WTC11 (cell line): ENCODE data around the gene AFM.

Source experiments
- CTCF ChIP-seq: fragments of 200-600 bp; IDR thresholded peaks from 2 replicates; pipeline ENCODE4 v1.8.0; 2022; ENCODE audit warnings: antibody characterized with exemption
- FOXP4 ChIP-seq: sonication (generic); formaldehyde crosslinking; IDR thresholded peaks from 2 replicates; pipeline ENCODE4 v1.8.0; 2022; ENCODE audit warnings: mild to moderate bottlenecking, missing genetic modification reagents
- MAX ChIP-seq: sonication (generic); formaldehyde crosslinking; IDR thresholded peaks from 2 replicates; pipeline ENCODE4 v1.8.0; 2022; ENCODE audit warnings: mild to moderate bottlenecking, missing genetic modification reagents
- MLX ChIP-seq: sonication (generic); formaldehyde crosslinking; IDR thresholded peaks from 2 replicates; pipeline ENCODE4 v1.8.1; 2023; ENCODE audit warnings: mild to moderate bottlenecking, missing genetic modification reagents, moderate library complexity
- USF2 ChIP-seq: sonication (generic); formaldehyde crosslinking; IDR thresholded peaks from 2 replicates; pipeline ENCODE4 v1.8.1; 2023; ENCODE audit warnings: mild to moderate bottlenecking, missing genetic modification reagents, moderate library complexity
- ZNF121 ChIP-seq: sonication (generic); formaldehyde crosslinking; IDR thresholded peaks from 2 replicates; pipeline ENCODE4 v1.8.0; 2023; ENCODE audit warnings: missing genetic modification reagents
- ZNF138 ChIP-seq: sonication (generic); formaldehyde crosslinking; conservative IDR thresholded peaks from 2 replicates; pipeline ENCODE4 v1.8.1; 2022; ENCODE audit warnings: mild to moderate bottlenecking, moderate library complexity, missing genetic modification reagents
- ZNF263 ChIP-seq: sonication (generic); formaldehyde crosslinking; IDR thresholded peaks from 2 replicates; pipeline ENCODE4 v1.8.1; 2022; ENCODE audit warnings: low read depth, mild to moderate bottlenecking, moderate library complexity, missing genetic modification reagents
- ZNF317 ChIP-seq: sonication (generic); formaldehyde crosslinking; IDR thresholded peaks from 2 replicates; pipeline ENCODE4 v1.8.1; 2023; ENCODE audit warnings: low read depth, mild to moderate bottlenecking, moderate library complexity, missing genetic modification reagents, borderline replicate concordance
- ZNF425 ChIP-seq: fragments of 250-450 bp; sonication (Bioruptor Pico); conservative IDR thresholded peaks from 2 replicates; pipeline ENCODE4 v1.9.0; 2021; ENCODE audit warnings: mild to moderate bottlenecking
- ZNF512 ChIP-seq: sonication (generic); formaldehyde crosslinking; IDR thresholded peaks from 2 replicates; pipeline ENCODE4 v1.8.1; 2022; ENCODE audit warnings: missing genetic modification reagents, borderline replicate concordance

GRCh38 chr4:73470728-73471127 is 10.8 kb upstream of the AFM start:
- TF ChIP-seq CTCF, result no peak
- TF ChIP-seq ZNF512, result no peak
- TF ChIP-seq ZNF138 (CRISPR knock-in tag), result no peak
- TF ChIP-seq ZNF121 (CRISPR knock-in tag), result no peak
- no peak for TF ChIP-seq USF2
- TF ChIP-seq ZNF425 (CRISPR knock-in tag), result no peak
- TF ChIP-seq ZNF317 (CRISPR knock-in tag), result no peak
- no peak for TF ChIP-seq MAX (CRISPR knock-in tag)
- TF ChIP-seq MLX, result no peak
- no peak for TF ChIP-seq FOXP4
- no peak for TF ChIP-seq ZNF263 (CRISPR knock-in tag)
